ENCODE results near the gene PIGT.

DNA sequence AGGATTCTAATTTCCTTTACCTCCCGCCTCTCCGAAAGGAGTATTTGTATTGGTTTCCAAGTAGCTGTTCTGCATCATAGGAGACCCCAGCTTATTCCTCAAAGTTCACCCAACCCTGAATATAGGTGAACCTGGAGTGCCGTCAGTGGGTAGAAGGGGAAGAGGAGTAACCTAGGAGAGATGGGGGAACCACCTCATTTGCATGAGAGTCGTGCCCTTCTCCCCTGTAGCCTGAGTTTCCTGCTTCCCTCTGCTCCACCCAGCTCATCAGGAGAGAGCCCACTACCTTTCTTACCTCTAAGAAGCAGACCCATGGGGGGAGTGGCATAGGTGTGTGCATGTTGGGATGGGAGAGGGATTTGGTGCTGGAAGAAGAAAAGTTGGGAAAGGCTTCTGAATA is 36.3 kb downstream of the PIGT start:
- TF ChIP-seq HDGF (IDR thresholded peaks at IDR 0.05; ENCODE audit: borderline replicate concordance) (no peak), L3MBTL2 (conservative IDR thresholded peaks at IDR 0.05) (no peak), FOXA1 (IDR thresholded peaks at IDR 0.05) (no peak), NFRKB (IDR thresholded peaks at IDR 0.05) (no peak), LEF1 (IDR thresholded peaks at IDR 0.05; ENCODE audit: borderline replicate concordance) (no peak), TARDBP (IDR thresholded peaks at IDR 0.05) (no peak), BHLHE40 (IDR thresholded peaks at IDR 0.05; ENCODE audit: borderline replicate concordance) (no peak), FOXK2 (IDR thresholded peaks at IDR 0.05) (no peak), SP1 (IDR thresholded peaks at IDR 0.05) (no peak), FOXM1 (IDR thresholded peaks at IDR 0.05; ENCODE audit: borderline replicate concordance) (no peak)
- TF ChIP-seq, protein P1, sequence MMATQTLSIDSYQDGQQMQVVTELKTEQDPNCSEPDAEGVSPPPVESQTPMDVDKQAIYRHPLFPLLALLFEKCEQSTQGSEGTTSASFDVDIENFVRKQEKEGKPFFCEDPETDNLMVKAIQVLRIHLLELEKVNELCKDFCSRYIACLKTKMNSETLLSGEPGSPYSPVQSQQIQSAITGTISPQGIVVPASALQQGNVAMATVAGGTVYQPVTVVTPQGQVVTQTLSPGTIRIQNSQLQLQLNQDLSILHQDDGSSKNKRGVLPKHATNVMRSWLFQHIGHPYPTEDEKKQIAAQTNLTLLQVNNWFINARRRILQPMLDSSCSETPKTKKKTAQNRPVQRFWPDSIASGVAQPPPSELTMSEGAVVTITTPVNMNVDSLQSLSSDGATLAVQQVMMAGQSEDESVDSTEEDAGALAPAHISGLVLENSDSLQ (IDR thresholded peaks at IDR 0.05) = no peak
